ENCODE measurements around the gene CEBPZOS.

DNA sequence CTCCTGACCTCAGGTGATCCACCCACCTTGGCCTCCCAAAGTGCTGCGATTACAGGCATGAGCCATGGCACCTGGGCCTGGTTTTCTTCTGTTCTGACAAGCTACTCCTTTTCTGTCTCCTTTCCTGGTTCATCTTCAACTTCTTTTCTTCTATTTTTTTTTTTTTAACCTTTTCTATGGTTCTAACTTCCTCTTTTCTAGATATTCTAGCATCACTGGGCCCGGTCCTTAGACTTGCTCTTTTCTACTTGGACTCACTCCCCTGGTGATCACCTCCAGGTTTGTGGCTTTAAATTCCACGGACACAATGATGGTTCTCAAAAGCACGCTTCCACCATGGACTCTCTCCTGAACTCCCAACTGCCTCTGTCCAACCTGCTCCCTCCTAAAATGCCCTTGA is 41.5 kb upstream of the CEBPZOS start:
- TF ChIP-seq ZNF768 (tag by site-specific recombination; IDR thresholded peaks at IDR 0.05) = no peak
- TF ChIP-seq, protein P1, sequence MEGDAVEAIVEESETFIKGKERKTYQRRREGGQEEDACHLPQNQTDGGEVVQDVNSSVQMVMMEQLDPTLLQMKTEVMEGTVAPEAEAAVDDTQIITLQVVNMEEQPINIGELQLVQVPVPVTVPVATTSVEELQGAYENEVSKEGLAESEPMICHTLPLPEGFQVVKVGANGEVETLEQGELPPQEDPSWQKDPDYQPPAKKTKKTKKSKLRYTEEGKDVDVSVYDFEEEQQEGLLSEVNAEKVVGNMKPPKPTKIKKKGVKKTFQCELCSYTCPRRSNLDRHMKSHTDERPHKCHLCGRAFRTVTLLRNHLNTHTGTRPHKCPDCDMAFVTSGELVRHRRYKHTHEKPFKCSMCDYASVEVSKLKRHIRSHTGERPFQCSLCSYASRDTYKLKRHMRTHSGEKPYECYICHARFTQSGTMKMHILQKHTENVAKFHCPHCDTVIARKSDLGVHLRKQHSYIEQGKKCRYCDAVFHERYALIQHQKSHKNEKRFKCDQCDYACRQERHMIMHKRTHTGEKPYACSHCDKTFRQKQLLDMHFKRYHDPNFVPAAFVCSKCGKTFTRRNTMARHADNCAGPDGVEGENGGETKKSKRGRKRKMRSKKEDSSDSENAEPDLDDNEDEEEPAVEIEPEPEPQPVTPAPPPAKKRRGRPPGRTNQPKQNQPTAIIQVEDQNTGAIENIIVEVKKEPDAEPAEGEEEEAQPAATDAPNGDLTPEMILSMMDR (tag by site-specific recombination; IDR thresholded peaks at IDR 0.05) = no peak
- TF ChIP-seq, protein P2, sequence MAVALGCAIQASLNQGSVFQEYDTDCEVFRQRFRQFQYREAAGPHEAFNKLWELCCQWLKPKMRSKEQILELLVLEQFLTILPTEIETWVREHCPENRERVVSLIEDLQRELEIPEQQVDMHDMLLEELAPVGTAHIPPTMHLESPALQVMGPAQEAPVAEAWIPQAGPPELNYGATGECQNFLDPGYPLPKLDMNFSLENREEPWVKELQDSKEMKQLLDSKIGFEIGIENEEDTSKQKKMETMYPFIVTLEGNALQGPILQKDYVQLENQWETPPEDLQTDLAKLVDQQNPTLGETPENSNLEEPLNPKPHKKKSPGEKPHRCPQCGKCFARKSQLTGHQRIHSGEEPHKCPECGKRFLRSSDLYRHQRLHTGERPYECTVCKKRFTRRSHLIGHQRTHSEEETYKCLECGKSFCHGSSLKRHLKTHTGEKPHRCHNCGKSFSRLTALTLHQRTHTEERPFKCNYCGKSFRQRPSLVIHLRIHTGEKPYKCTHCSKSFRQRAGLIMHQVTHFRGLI (tag by site-specific recombination; IDR thresholded peaks at IDR 0.05) = no peak
- TF ChIP-seq MYNN (tag by site-specific recombination; IDR thresholded peaks at IDR 0.05; ENCODE audit: borderline replicate concordance) = no peak
- no peak for TF ChIP-seq ZNF664 (tag by site-specific recombination; IDR thresholded peaks at IDR 0.05)
- no peak for TF ChIP-seq ZNF324 (tag by site-specific recombination; IDR thresholded peaks at IDR 0.05)
- TF ChIP-seq TRIM28 (IDR thresholded peaks at IDR 0.05; ENCODE audit: borderline replicate concordance, low read length) = no peak
- TF ChIP-seq ZNF792 (tag by site-specific recombination; IDR thresholded peaks at IDR 0.05) = no peak
- no peak for TF ChIP-seq ZNF174 (tag by site-specific recombination; IDR thresholded peaks at IDR 0.05)
- TF ChIP-seq ZNF146 (tag by site-specific recombination; IDR thresholded peaks at IDR 0.05) = no peak
- TF ChIP-seq ZNF354C (tag by site-specific recombination; IDR thresholded peaks at IDR 0.05; ENCODE audit: borderline replicate concordance, low read depth) = no peak
- no peak for TF ChIP-seq YY1 (tag by site-specific recombination; IDR thresholded peaks at IDR 0.05)

Measured in HEK293 (cell line).